Stimulated activated CD8-positive, alpha-beta memory T cell treated with anti-CD3 and anti-CD28 coated beads, Interleukin-2, amount 100 ng/mL, for 48 hours (primary cell): Measurements from ENCODE around the gene ZNF888.
A peak's percentile ranks its signal among the peaks of the same experiment; 100 is the strongest.
"Not testable (repeated sequence)": the region's sequence is repeated elsewhere in the genome, so short reads cannot be mapped to it uniquely, and the experiment has no call there.

Experiments used
- DNase-seq, 2 donors: peaks; one replicate each; pipeline ENCODE4 v3.0.0-alpha.2; 2020; ENCODE audit warnings: low read depth in 2 of 2

Gene ZNF888

GRCh38 chr19:52922841-52923777 lies at the start of gene ZNF888:
TSS of gene ZNF888 (minus strand) at chr19:52923428. CDS start at chr19:52917873, 5,555 bp downstream.
- peak; percentile 68 to 79 for DNase-seq

GRCh38 chr19:52967772-52968171 lies 44.5 kb upstream of the ZNF888 start:
- no peak for DNase-seq

DNA sequence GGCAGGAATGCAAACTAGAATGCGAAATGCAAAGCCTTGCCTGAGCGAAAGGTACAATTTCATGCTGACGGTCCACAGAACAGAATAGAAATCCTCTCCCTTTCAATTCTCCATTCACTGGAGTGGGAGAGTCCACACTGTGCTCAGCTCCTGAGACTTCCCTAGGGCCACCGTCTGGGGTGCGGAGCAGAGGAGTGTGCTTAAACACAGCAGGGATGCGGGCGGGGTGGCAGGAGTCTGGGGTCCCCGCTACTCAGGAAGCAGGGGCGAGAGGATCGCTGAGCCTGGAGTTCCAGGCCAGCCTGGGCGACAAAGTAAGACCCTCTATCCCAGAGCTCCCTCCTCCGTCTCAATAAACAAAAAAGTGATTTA lies 40.0 kb upstream of the ZNF888 start:
- no peak for DNase-seq

- DNase-seq: peak; percentile 95 to 98
These were observed 39.4 kb upstream of the ZNF888 start, which contains the start of gene ZNF816 for GRCh38 chr19:52962394-52963246. TSS of gene ZNF816 (minus strand) at chr19:52962881. CDS start at chr19:52956089, 6,792 bp downstream.

DNA sequence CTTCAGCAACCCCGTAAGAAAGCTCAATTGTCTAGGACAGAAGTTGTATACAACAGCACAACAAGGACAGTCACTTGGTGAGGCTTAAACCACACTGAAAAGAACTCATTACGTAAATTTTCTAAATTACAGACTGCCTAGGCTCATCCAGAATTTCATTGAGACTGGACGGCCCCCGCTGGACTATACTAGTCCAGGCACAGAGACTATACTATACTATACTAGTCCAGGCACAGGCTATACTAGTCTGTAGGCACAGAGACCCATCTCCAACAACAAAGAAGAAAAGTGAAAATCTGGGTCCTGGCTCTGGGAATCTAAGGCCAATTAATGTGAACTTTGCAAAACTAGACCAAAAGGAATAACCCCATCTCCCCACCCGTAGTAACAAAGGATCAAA lies 38.8 kb upstream of the ZNF888 start:
- DNase-seq: no peak

- no peak for DNase-seq
These were observed 36.5 kb upstream of the ZNF888 start for GRCh38 chr19:52959613-52960295.

- DNase-seq: no peak
These were observed 34.4 kb upstream of the ZNF888 start for GRCh38 chr19:52957591-52957990.

DNA sequence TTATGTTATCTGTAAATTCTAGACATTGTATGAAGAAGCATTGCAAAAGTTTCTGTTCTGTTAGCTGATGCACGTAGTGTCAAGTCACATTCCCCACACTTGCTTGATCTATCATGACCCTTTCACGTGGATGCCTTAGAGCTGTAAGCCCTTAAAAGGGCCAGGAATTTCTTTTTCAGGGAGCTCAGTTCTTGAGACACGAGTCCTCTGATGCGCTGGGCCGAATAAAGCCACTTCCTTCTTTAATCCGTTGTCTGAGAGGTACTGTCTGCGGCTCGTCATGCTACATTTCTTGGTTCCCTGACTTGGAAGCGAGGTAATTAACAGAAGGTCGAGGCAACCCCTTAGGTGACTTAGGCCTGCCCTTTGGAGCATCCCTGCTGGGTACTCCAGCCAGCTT lies 33.7 kb upstream of the ZNF888 start:
- no peak for DNase-seq

GRCh38 chr19:52949422-52949821 lies 26.2 kb upstream of the ZNF888 start:
- no peak for DNase-seq

DNA sequence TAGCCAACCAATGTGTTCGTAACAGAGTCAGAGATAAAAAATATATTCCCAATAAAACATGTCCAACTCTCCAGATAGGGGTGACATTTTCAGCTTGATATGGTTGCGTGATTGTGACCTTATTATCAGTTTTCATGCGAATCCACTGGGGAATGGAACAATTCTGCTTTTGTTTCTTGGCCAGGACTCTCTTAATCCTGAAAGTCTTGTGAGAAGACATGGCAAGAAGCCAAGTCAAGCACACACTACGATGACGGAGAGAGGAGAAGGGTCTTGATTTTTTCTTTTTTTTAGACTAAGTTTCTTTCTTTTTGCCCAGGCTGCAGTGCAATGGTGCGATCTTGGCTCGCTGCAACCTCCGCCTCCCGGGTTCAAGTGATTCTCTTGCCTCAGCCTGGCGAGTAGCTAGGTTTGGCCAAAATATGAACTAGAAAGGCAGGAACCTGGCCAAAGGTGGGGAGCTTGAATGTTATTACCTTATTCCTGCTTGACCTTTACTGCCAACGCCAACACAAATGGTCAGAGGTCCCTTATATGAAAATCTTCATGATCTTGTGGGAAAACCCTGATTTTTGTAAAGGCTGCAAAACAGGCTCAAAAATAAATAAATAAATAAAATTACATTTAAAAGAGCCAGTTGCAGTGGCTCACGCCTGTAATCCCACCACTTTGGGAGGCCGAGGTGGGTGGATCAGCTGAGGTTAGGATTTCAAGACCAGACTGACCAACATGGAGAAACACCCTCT lies 25.0 kb upstream of the ZNF888 start:
- no peak for DNase-seq

GRCh38 chr19:52946322-52947310 lies 23.4 kb upstream of the ZNF888 start:
- DNase-seq: no peak

GRCh38 chr19:52945652-52946321 lies 22.6 kb upstream of the ZNF888 start:
- DNase-seq: no peak

- DNase-seq: not testable (repeated sequence)
These were observed 21.7 kb upstream of the ZNF888 start for GRCh38 chr19:52944703-52945493.

GRCh38 chr19:52943884-52944643 lies 20.8 kb upstream of the ZNF888 start:
- no peak for DNase-seq

DNA sequence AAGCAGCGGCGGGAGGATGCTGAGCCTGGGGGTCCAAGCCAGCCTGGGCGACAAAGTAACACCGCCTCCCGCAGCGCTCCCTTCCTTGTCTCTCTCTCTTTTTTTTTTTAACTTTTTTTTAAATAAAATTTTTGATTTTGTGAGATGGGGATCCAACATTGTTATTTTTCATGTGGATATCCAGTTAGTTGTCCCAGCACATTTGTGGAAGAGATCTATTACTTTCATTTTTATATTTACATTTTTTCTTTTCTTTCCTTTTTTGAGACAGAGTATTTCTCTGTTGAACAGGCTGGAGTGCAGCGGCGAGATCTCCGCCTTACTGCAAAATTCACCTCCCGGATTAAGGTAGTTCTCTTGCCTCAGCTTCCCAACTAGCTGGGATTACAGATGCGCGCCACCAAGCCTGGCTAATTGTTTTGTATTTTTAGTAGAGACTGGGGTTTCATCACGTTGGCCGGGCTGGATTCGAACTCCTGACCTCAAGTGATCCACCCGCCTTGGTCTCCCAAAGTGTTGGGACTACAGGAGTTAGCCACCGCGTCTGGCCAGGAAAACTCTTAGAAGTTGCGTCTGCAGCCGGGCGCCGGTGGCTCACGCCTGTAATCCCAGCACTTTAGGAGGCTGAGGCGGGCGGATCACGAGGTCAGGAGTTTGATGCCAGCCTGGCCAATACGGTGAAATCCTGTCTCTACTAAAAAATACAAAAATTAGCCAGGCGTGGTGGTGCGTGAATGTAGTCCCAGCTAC lies 20.1 kb upstream of the ZNF888 start:
- DNase-seq: no peak

- peak; percentile 82 to 90 for DNase-seq
These were observed 19.3 kb upstream of the ZNF888 start for GRCh38 chr19:52942386-52943133.
